ENCODE data around the gene GREB1.

Gene GREB1

DNA sequence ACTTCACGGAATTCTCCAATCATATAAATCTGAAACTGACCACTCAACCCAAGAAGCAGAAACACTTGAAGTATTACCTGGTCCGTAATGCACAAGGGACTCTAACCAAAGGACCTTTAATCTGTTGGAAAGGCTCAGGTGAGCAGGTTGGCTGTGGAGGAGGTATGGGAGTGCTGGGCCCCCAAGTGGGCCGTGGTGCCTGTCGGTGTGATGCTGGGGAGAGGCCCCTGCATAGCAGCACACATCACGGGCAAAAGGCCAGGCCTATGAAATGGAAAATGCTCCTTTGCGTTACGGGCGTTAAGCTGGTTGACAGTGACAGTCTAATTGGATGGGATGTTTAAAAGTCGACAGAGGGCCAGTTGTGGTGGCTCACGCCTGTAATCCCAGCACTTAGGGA, 42.6 kb downstream of the GREB1 start:
- H2AFZ ChIP-seq (ENCODE audit: low read length, unreplicated experiment), result no peak overlapping the region
- no peak overlapping the region for H3K4me3 ChIP-seq (ENCODE audit: low read depth, low read length)
- no peaks in the 10 kb centered on the region for H3K36me3 ChIP-seq (ENCODE audit: insufficient read depth, low read length)
- H3K4me1 ChIP-seq (ENCODE audit: control insufficient read depth, insufficient read depth, low read length, unreplicated experiment), result no peaks in the 10 kb centered on the region
- no peaks in the 10 kb centered on the region for H3K79me2 ChIP-seq (ENCODE audit: control insufficient read depth, insufficient read depth, low read length, unreplicated experiment)
- peaks cover 18% of the 10 kb centered on the region for H3K27me3 ChIP-seq (ENCODE audit: insufficient read depth, low read length)
- no peak overlapping the region for H3K27ac ChIP-seq (ENCODE audit: low read depth, low read length)

DNA sequence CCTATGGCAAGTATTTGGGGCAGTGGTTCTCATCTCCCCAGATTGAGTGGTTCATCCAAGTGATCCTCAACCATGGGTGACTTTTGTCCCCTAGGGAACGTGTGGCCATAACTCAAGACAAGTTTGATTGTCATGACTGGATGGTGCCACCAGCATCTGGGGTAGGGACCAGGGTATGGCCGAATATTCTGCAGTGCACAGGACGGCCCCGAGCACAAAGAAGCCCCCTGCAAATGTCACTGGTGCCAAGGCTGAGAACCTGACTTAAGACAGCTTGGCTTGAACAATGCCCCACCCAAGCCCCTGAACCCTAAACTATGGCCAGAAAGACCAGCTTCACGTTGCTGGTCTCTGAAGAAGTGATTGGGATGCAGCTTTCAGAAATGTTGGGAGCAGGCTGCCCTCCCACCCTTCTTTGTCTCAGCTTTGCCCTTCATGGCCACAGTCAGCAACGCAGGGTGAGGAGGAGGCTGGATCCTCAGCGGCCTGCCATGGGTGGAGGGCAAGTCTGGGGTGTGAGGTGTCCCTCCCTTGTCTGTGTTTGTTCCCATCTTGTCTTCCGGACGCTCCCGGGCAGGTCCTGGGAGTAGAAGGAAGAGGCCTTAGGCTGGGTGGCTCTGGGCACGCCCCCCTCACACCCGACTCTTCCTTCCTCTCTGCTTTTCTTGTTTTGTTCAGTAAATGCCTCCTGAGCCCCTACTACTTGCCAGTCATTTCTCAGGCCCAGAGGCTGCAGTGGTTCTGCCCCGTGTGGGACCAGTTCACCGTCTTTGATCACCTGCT, 43.4 kb downstream of the GREB1 start:
- H3K36me3 ChIP-seq (ENCODE audit: insufficient read depth, low read length), result no peaks in the 10 kb centered on the region
- H3K4me1 ChIP-seq (ENCODE audit: control insufficient read depth, insufficient read depth, low read length, unreplicated experiment), result no peaks in the 10 kb centered on the region
- peaks cover 16% of the 10 kb centered on the region for H3K27me3 ChIP-seq (ENCODE audit: insufficient read depth, low read length)
- H3K27ac ChIP-seq (ENCODE audit: low read depth, low read length), result no peak overlapping the region
- H3K79me2 ChIP-seq (ENCODE audit: control insufficient read depth, insufficient read depth, low read length, unreplicated experiment), result no peaks in the 10 kb centered on the region
- no peak overlapping the region for H3K4me3 ChIP-seq (ENCODE audit: low read depth, low read length)
- no peak overlapping the region for H2AFZ ChIP-seq (ENCODE audit: low read length, unreplicated experiment)

DNA sequence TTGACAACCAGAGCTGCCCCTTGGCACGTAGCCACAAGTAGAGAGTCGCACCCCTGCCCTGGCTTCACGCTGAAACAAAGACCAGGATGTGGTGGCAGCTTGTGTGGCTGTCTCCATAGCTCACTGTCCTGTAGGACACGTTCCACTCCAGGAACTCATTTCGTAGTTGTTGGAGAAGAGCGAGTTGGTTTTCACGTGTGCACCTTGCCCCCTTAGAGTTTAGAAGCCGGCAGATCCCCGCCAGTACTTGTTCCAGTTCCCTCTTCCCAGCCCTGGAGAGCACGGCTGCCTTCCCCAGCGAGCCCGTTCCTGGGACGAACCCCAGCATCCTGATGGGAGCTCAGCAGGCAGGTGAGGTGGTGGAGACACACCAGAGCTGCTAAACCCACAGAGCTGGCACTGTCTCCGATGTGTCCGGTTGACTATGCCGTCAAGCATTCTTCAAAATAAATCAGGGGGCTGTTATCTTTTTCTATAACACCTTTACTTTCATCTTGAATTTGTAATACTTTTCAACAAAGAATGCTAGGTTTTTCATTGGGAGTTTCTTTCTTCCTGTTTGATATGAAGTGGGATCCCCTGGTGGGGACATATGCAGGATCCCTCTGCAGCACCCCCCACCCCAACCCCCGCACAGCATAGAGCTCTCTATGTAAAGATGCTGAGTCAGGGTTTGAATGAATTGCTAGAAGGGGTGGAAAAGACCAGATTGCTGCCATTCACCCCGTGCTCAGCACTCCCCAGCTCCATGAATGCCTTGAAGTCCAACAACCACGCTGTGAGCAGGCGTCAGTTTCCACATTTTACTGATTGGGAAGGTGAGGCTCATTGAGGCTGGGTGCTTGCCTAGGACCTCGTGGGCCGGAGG, 44.5 kb downstream of the GREB1 start:
- H3K79me2 ChIP-seq (ENCODE audit: control insufficient read depth, insufficient read depth, low read length, unreplicated experiment), result no peaks in the 10 kb centered on the region
- no peaks in the 10 kb centered on the region for H3K36me3 ChIP-seq (ENCODE audit: insufficient read depth, low read length)
- H2AFZ ChIP-seq (ENCODE audit: low read length, unreplicated experiment), result no peak overlapping the region
- no peak overlapping the region for H3K27ac ChIP-seq (ENCODE audit: low read depth, low read length)
- peaks cover 9% of the 10 kb centered on the region; the same call in 1 of the 2 replicates for H3K27me3 ChIP-seq (ENCODE audit: insufficient read depth, low read length)
- H3K4me1 ChIP-seq (ENCODE audit: control insufficient read depth, insufficient read depth, low read length, unreplicated experiment), result peaks cover 5% of the 10 kb centered on the region
- H3K4me3 ChIP-seq (ENCODE audit: low read depth, low read length), result no peak overlapping the region

DNA sequence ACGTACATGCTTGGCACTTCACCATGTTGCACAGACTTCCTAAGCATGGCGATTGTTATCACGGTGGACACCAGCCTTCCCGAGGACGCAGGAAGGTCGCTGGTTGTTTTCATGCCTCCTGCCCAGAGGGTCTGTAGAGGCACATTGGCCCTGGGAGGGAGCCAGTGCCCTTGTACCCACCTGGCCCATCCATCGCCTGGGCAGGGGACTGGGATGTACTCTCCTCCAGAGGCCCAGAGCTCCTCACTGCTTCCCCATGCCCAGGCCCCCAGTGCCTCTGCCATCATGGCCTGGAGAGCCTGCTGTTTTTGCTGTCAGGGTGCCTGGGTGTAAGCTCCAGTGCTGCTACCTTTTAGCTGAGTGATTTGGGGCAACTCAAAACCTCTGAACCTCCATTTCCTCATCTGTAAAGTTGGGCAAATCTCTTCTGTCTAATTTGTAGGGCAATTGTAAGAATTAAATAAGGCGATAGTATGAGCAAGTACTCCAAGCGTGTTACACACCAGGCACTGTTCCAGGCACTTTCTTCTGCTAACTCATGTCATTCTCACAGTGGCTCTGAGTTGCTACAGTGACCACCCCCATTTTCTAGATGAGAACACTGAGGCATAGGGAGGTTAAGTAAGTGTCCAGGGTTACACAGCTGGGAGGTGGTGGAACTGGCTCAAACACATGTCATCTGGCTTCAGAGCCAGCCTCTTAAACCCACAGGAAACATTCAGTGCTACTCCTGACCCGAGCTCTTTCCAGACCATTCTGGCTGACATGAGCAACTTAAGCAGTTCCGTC, 45.3 kb downstream of the GREB1 start:
- Histone ChIP-seq H3K27ac (ENCODE audit: low read depth, low read length) (no peak overlapping the region), H3K4me3 (ENCODE audit: low read depth, low read length) (no peak overlapping the region), H2AFZ (ENCODE audit: low read length, unreplicated experiment) (no peak overlapping the region), H3K36me3 (ENCODE audit: insufficient read depth, low read length) (no peaks in the 10 kb centered on the region), H3K4me1 (ENCODE audit: control insufficient read depth, insufficient read depth, low read length, unreplicated experiment) (peaks cover 13% of the 10 kb centered on the region), H3K79me2 (ENCODE audit: control insufficient read depth, insufficient read depth, low read length, unreplicated experiment) (no peaks in the 10 kb centered on the region), H3K27me3 (ENCODE audit: insufficient read depth, low read length) (0 out of 2 replicates have a peak, but pooled peaks cover 9% of the 10 kb centered on the region)

DNA sequence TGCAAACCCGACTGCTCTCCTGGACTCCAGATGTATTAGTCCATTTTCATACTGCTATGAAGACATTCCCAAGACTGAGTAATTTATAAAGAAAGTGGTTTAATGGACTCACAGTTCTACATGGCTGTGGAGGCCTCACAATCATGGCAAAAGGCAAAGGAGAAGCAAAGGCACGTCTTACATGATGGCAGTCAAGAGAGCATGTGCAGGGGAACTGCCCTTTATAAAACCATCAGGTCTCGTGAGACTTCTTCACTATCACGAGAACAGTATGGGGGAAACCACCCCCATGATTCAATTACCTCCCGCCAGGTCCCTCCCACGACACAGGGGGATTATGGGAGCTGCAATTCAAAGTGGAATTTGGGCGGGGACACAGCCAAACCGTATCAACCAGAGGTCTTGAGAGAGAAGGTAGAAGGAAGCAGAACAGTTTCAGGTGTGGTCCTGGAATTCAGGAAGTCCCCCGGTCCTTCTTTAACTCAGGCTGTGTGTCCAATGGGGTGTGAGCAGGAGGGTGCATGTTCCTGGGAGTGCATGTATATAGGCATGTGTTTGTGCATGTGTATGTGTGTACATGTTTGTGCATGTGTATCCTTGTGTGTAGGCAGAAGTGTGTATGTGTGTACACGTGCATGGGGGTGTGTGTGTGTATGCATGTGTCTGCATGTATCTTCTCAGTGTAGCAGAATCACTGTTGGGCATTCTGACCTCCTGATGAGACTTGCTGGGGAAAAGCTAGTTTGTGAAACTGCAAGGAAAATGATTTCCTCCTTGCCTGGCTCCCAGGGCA, 46.2 kb downstream of the GREB1 start:
- Histone ChIP-seq H3K27me3 (ENCODE audit: insufficient read depth, low read length) (0 out of 2 replicates have a peak, but pooled peaks cover 8% of the 10 kb centered on the region), H3K4me3 (ENCODE audit: low read depth, low read length) (no peak overlapping the region), H3K4me1 (ENCODE audit: control insufficient read depth, insufficient read depth, low read length, unreplicated experiment) (peaks cover 13% of the 10 kb centered on the region), H3K27ac (ENCODE audit: low read depth, low read length) (no peak overlapping the region), H2AFZ (ENCODE audit: low read length, unreplicated experiment) (no peak overlapping the region), H3K36me3 (ENCODE audit: insufficient read depth, low read length) (no peaks in the 10 kb centered on the region), H3K79me2 (ENCODE audit: control insufficient read depth, insufficient read depth, low read length, unreplicated experiment) (no peaks in the 10 kb centered on the region)

DNA sequence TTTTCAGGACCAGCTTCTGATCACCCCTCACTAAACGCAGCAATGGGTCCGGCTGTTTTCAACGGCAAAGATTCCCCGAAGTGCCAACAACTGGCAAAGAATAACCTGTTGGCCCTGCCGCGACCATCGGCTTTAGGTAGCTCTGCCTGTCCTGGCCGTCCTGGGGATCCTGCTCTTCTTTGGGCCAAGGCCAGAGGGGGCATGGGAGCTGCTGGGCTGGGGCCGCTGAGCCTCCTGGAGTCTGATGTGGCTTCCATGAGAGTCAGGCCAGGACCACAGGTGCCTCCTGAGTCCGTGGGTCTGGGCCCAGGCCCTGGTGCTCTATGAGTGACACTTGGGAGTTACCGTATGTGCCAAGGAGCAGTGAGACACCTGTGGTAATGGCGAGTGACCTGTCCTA, 46.9 kb downstream of the GREB1 start:
- Histone ChIP-seq H3K79me2 (ENCODE audit: control insufficient read depth, insufficient read depth, low read length, unreplicated experiment) (no peaks in the 10 kb centered on the region), H3K27ac (ENCODE audit: low read depth, low read length) (no peak overlapping the region), H3K4me3 (ENCODE audit: low read depth, low read length) (no peak overlapping the region), H3K27me3 (ENCODE audit: insufficient read depth, low read length) (peaks cover 12% of the 10 kb centered on the region; the same call in 1 of the 2 replicates), H2AFZ (ENCODE audit: low read length, unreplicated experiment) (no peak overlapping the region), H3K4me1 (ENCODE audit: control insufficient read depth, insufficient read depth, low read length, unreplicated experiment) (peaks cover 13% of the 10 kb centered on the region), H3K36me3 (ENCODE audit: insufficient read depth, low read length) (no peaks in the 10 kb centered on the region)

DNA sequence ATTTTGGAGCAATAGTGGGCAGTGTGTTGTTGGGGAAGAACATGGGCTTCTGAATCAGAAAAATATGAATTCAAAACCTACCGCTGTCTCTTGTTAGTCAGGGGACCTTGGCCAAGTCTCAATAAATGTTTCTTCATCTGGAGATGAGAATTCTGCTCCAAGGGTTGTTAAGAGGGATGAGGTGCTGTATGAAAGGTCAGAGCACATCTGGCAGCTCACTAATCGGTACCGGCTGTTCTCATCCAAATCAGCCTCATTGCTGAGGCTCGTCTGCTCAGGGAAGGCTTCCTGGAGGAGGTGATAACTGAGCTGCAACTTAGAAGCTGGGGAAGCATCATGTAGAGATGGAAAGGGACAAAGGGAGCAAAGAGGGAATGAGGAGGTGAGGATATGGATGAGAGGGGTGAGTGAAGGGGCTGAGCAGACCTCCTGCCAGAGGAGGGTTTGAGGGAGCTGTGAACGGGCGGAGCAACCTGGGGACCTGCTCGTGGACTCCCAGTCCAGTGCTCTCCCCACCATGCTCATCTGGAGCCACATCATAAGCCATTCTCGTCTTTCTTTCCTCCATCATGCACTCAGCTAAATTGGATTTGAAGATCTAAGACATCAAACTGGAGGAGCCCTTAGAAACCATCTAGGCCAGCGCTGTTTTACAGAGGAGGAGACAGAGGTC, 47.4 kb downstream of the GREB1 start:
- Histone ChIP-seq H2AFZ (ENCODE audit: low read length, unreplicated experiment) (no peak overlapping the region), H3K27ac (ENCODE audit: low read depth, low read length) (no peak overlapping the region), H3K27me3 (ENCODE audit: insufficient read depth, low read length) (peaks cover 17% of the 10 kb centered on the region; the same call in 1 of the 2 replicates), H3K4me1 (ENCODE audit: control insufficient read depth, insufficient read depth, low read length, unreplicated experiment) (peaks cover 13% of the 10 kb centered on the region), H3K36me3 (ENCODE audit: insufficient read depth, low read length) (no peaks in the 10 kb centered on the region), H3K4me3 (ENCODE audit: low read depth, low read length) (no peak overlapping the region), H3K79me2 (ENCODE audit: control insufficient read depth, insufficient read depth, low read length, unreplicated experiment) (no peaks in the 10 kb centered on the region)

DNA sequence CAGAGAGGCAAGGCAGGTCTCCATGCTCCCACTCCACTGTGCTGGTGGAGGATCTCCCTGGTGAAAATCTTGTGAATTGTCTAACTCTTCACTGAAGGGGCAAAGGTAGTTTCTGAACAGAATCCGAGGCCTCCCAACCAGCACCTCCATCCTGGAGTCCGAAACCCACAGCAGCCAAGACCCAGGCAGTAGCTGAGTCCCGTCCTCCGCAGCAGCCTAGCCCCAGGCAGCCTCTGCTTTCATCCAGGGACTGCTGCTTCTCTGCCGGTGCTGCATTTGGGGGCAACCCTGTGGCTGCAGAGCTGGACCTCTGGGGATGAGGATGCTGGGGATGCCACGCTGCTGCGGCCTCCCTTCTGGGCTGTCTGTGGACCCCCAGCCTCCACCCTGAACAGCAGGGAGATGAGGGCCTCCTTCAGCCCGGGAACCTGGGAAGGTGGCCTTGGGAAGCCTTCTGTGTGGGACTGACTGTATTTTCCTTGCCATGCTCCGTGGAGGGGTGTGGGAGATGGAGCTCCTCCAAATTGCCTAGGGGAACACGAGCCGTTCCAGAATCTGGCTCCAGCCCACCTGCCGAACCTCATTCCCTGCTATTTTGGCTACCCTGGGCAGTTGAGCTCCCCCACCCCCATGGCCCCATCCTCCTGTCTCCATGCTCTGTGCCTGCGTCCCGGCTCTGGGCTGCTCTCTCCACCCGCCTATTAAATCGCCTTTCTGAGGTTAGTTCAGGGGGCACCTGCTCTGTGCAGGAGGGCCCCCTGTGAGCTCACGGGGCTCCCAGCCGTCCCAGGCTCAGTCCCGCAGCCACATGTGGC, 48.2 kb downstream of the GREB1 start:
- Histone ChIP-seq H3K4me3 (ENCODE audit: low read depth, low read length) (no peak overlapping the region), H3K36me3 (ENCODE audit: insufficient read depth, low read length) (no peaks in the 10 kb centered on the region), H3K27ac (ENCODE audit: low read depth, low read length) (no peak overlapping the region), H2AFZ (ENCODE audit: low read length, unreplicated experiment) (no peak overlapping the region), H3K27me3 (ENCODE audit: insufficient read depth, low read length) (peaks cover 19% of the 10 kb centered on the region), H3K4me1 (ENCODE audit: control insufficient read depth, insufficient read depth, low read length, unreplicated experiment) (peaks cover 13% of the 10 kb centered on the region), H3K79me2 (ENCODE audit: control insufficient read depth, insufficient read depth, low read length, unreplicated experiment) (no peaks in the 10 kb centered on the region)

DNA sequence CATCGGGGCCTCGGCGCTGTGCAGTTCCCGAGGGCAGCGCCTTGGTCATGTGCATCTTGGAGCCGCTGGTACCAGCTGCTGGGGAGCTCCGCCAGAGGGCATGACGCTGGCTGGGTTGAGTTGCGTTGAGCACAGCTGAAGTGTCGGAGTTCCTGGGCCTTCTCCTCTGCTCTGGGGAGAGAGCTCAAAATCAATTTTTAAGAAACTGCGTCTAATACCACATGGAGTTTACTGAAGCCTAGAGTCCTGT, 48.7 kb downstream of the GREB1 start:
- Histone ChIP-seq H3K4me1 (ENCODE audit: control insufficient read depth, insufficient read depth, low read length, unreplicated experiment) (peaks cover 13% of the 10 kb centered on the region), H3K27ac (ENCODE audit: low read depth, low read length) (no peak overlapping the region), H3K79me2 (ENCODE audit: control insufficient read depth, insufficient read depth, low read length, unreplicated experiment) (no peaks in the 10 kb centered on the region), H3K36me3 (ENCODE audit: insufficient read depth, low read length) (no peaks in the 10 kb centered on the region), H3K4me3 (ENCODE audit: low read depth, low read length) (no peak overlapping the region), H2AFZ (ENCODE audit: low read length, unreplicated experiment) (no peak overlapping the region), H3K27me3 (ENCODE audit: insufficient read depth, low read length) (peaks cover 15% of the 10 kb centered on the region)

Data from ACC112 (cell line).